Endothelial cell of umbilical vein (primary cell): ENCODE results near the gene TRAPPC10. TPM values are rescaled to one million over a fixed set of nuclear protein-coding genes. Genes with fewer than 3 reads are reported as not detected.

Experiments used
- BruUV-seq: library from RNA; stranded (reverse); fragments of 400-500 nt; replicated peaks from 2 replicates; lab custom pipeline; 2021; lab: Mats Ljungman, UMichigan
- CTCF ChIA-PET: fragments of 300-600, 350-600 bp; sonication (Branson Sonifier 250); formaldehyde crosslinking; loops from one replicate; lab custom pipeline; 2021; ENCODE audit warnings: antibody characterized with exemption, inconsistent platforms; lab: Charles Lee
- POLR2A ChIA-PET: fragments of 300-600, 350-600 bp; sonication (Branson Sonifier 250); formaldehyde crosslinking; loops from one replicate; lab custom pipeline; 2021; ENCODE audit warnings: antibody characterized with exemption, inconsistent platforms; lab: Charles Lee
- DNase-seq: peaks from one replicate; pipeline ENCODE4 v3.0.0-alpha.2; 2011; ENCODE audit warnings: low read depth, low spot score
- FAIRE-seq: peaks from 2 replicates; lab custom pipeline; 2011; peaks lifted over from hg19 to GRCh38; lab: Jason Lieb, UNC
- H2AFZ ChIP-seq: 2 replicates; pipeline ENCODE4 v1.6.0; 2012; ENCODE audit warnings: low read depth, low read length, control low read depth, inconsistent platforms
- H3K27ac ChIP-seq: 2 replicates; pipeline ENCODE4 v1.5.1; 2011; ENCODE audit warnings: low read depth, mild to moderate bottlenecking, control low read depth, low read length, moderate library complexity; ENCODE audit not compliant: insufficient read depth
- H3K27me3 ChIP-seq, 2 experiments: 2 replicates each; pipeline versions ENCODE4 v1.6.0 to v1.6.1; 2011; ENCODE audit warnings: low read length in 2 of 2, mixed read lengths in 1 of 2; ENCODE audit not compliant: control insufficient read depth in 2 of 2, insufficient read depth in 2 of 2
- H3K36me3 ChIP-seq, 2 experiments: 2 replicates in 1 of 2; 3 replicates in 1 of 2; pipeline ENCODE4 v1.5.1; 2011; ENCODE audit warnings: low read length in 2 of 2, mild to moderate bottlenecking in 1 of 2, moderate library complexity in 1 of 2; ENCODE audit not compliant: control insufficient read depth in 2 of 2, insufficient read depth in 2 of 2; ENCODE audit errors: extremely low read depth in 1 of 2
- H3K4me1 ChIP-seq: 3 replicates; pipeline ENCODE4 v1.5.1; 2011; ENCODE audit warnings: mild to moderate bottlenecking, low read length; ENCODE audit not compliant: control insufficient read depth, insufficient read depth; ENCODE audit errors: extremely low read depth
- H3K4me2 ChIP-seq: 2 replicates; pipeline ENCODE4 v1.6.1; 2011; ENCODE audit warnings: low read length, control low read depth, mixed read lengths; ENCODE audit not compliant: insufficient read depth
- H3K4me3 ChIP-seq, 3 experiments: fragments of 200-600 bp in 1 of 3; sonication (generic), shearing (Covaris generic) in 1 of 3; replicated peaks in 1 of 3; 2 replicates each; pipeline ENCODE4 v1.5.1; 2011 to 2016; ENCODE audit warnings: control low read depth in 3 of 3, low read length in 3 of 3, mild to moderate bottlenecking in 2 of 3, inconsistent platforms in 1 of 3, low read depth in 1 of 3, moderate library complexity in 1 of 3; ENCODE audit not compliant: insufficient read depth in 1 of 3
- H3K79me2 ChIP-seq: 2 replicates; pipeline ENCODE4 v1.6.0; 2012; ENCODE audit warnings: low read length, inconsistent platforms; ENCODE audit not compliant: control insufficient read depth, insufficient read depth
- H3K9ac ChIP-seq: replicated peaks from 2 replicates; pipeline ENCODE3; 2011; ENCODE audit warnings: low read length, control low read depth; ENCODE audit not compliant: insufficient read depth; ENCODE audit errors: extremely low read depth
- H3K9me1 ChIP-seq: replicated peaks from 3 replicates; pipeline ENCODE4 v1.6.0; 2011; ENCODE audit warnings: mild to moderate bottlenecking, low read length; ENCODE audit not compliant: control insufficient read depth, insufficient read depth; ENCODE audit errors: extremely low read depth
- H3K9me3 ChIP-seq: replicated peaks from 2 replicates; pipeline ENCODE4 v1.5.1; 2012; ENCODE audit warnings: low read length, inconsistent platforms; ENCODE audit not compliant: control insufficient read depth, insufficient read depth
- H4K20me1 ChIP-seq: replicated peaks from 2 replicates; pipeline ENCODE3; 2011; ENCODE audit warnings: mild to moderate bottlenecking, low read length; ENCODE audit not compliant: control insufficient read depth, insufficient read depth; ENCODE audit errors: extremely low read depth
- EZH2 ChIP-seq: IDR thresholded peaks from 2 replicates; pipeline ENCODE4 v1.6.1; 2012; ENCODE audit warnings: borderline replicate concordance, low read depth, mild to moderate bottlenecking, moderate library complexity, low read length, inconsistent platforms; ENCODE audit not compliant: severe bottlenecking
- FOS ChIP-seq: IDR thresholded peaks from 2 replicates; pipeline ENCODE4 v1.6.1; 2011; ENCODE audit warnings: mild to moderate bottlenecking, low read length, moderate library complexity, borderline replicate concordance; ENCODE audit not compliant: insufficient read depth
- GATA2 ChIP-seq: IDR thresholded peaks from 2 replicates; pipeline ENCODE4 v1.7.0; 2011; ENCODE audit warnings: low read depth, mild to moderate bottlenecking, moderate library complexity, mixed read lengths, low read length; ENCODE audit not compliant: insufficient read length, insufficient read depth
- JUN ChIP-seq: IDR thresholded peaks from 2 replicates; pipeline ENCODE4 v1.6.1; 2011; ENCODE audit warnings: borderline replicate concordance, low read depth; ENCODE audit not compliant: insufficient read length, insufficient read depth
- MYC ChIP-seq: IDR thresholded peaks from one replicate; pipeline ENCODE4 v1.6.1; 2011; ENCODE audit warnings: mild to moderate bottlenecking, low read depth, low read length
- POLR2A ChIP-seq: IDR thresholded peaks from 2 replicates; pipeline ENCODE4 v1.6.1; 2012; ENCODE audit warnings: low read depth, mild to moderate bottlenecking, control low read depth, low read length
- POLR2AphosphoS5 ChIP-seq: IDR thresholded peaks from 2 replicates; pipeline ENCODE4 v1.6.1; 2012; ENCODE audit warnings: low read depth, mild to moderate bottlenecking, control low read depth, low read length, moderate library complexity; ENCODE audit not compliant: insufficient read depth
- dilution Hi-C: fragments of 300-500 bp; cut with MboI; formaldehyde crosslinking; loops from one replicate; pipeline ENCODE4 v1.15.0; 2019; ENCODE audit warnings: low sequenced_read_pairs; ENCODE audit not compliant: extremely low pct_ligation_motif_present
- intact Hi-C: fragments of 100-400 bp; cut with micrococcal nuclease; formaldehyde crosslinking; loops from one replicate; pipeline ENCODE4 v1.10.0; 2022
- polyA plus RNA-seq, 4 experiments: library from polyadenylated mRNA; depleted of rRNA in 3 of 4; stranded (reverse) in 3 of 4; unstranded in 1 of 4; fragments of >200 nt; gene quantifications; 2 replicates each; pipeline versions ENCODE4 v1.2.1 to v1.2.3, GENCODE V29; 2011 to 2012; ENCODE audit warnings: missing spikeins in 1 of 4
- total RNA-seq: library from RNA; stranded (reverse); gene quantifications from 2 replicates; pipeline ENCODE4 v1.2.3, GENCODE V29; 2021
- TF ChIP-seq, protein P1 (sequence below): IDR thresholded peaks from 2 replicates; pipeline ENCODE4 v1.6.1; 2011; ENCODE audit not compliant: insufficient read depth, insufficient read length
- TF ChIP-seq, protein P2 (sequence below), 2 donors: IDR thresholded peaks; 1 replicate in 1 of 2; 2 replicates in 1 of 2; pipeline ENCODE4 v1.5.1; 2011; ENCODE audit warnings: low read length in 2 of 2, mild to moderate bottlenecking in 2 of 2, moderate library complexity in 2 of 2, control low read depth in 1 of 2, inconsistent platforms in 1 of 2, low read depth in 1 of 2; ENCODE audit not compliant: insufficient read depth in 1 of 2; ENCODE audit errors: extremely low read depth in 1 of 2

TRAPPC10 gene
- total and polyA plus RNA-seq, 2 donors (not counting 3 experiments of a cell fraction or from before 2014, with no cell fraction given) = 21.5 to 33.6 TPM

DNA sequence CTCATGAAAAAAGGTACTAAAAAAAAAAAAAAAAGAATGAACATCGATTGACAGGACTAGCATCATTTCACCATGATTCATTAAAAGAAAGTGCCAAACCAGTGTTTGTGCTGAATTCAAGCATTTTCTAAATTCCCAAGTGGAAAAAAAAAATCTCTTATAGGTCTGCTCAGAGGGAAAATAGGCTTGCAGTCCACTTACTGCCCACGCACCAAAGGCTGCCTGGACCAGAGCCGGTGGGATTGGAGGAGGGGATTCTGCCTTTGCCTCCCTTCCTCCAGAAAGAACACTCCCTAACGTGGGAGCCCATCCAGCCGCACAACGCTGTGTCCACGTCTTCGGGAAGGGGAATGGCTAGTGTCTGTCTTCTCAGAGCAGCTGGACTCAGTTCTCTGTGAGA, 5.5 kb upstream of the TRAPPC10 start:
- no peak overlapping the region for H3K4me2 ChIP-seq
- DNase-seq (no peak), FAIRE-seq (no peak)
- ChIA-PET POLR2A (no interaction called here), CTCF (interaction anchor here (1.4 kb wide), 1 partner anchor 10 kb away, joined by 4 read pairs; no protein-coding TSS in a partner anchor)
- H3K4me1 ChIP-seq = peaks cover 18% of the 10 kb centered on the region
- H2AFZ ChIP-seq = peak overlapping the region; percentile 59
- no peaks in the 10 kb centered on the region for H3K9me3 ChIP-seq
- TF ChIP-seq, protein P1, sequence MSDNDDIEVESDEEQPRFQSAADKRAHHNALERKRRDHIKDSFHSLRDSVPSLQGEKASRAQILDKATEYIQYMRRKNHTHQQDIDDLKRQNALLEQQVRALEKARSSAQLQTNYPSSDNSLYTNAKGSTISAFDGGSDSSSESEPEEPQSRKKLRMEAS = no peak
- TF ChIP-seq POLR2AphosphoS5 (no peak), FOS (no peak), POLR2A (no peak), JUN (no peak)
- no peaks in the 10 kb centered on the region for H3K36me3 ChIP-seq
- no peak overlapping the region for H3K9ac ChIP-seq
- H3K79me2 ChIP-seq = no peaks in the 10 kb centered on the region
- H3K9me1 ChIP-seq = no peaks in the 10 kb centered on the region
- H4K20me1 ChIP-seq = no peaks in the 10 kb centered on the region
- no peaks in the 10 kb centered on the region for H3K27me3 ChIP-seq
- BruUV-seq = no TSS peak
- no peak overlapping the region for H3K4me3 ChIP-seq
- dilution Hi-C loops = no loop called here
- H3K27ac ChIP-seq = peak overlapping the region; percentile 27
- intact Hi-C loops = no loop called here

DNA sequence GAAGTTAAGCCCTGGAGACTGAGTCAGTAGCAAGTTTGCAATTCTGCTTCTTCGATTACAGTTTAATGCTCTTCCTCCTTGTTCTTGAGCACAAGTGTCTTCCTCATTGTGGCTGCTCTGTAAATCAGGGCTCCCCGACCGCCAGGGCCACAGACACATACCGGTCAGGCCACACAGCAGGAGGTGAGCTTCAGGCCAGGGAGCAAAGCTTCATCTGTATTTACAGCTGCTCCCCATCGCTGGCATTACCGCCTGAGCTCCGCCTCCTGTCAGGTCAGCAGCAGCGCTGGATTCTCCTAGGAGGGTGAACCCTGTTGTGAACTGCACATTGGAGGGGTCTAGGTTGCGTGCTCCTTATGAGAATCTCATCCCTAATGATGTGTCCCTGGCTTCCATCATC, 1.7 kb upstream of the TRAPPC10 start:
- TF ChIP-seq POLR2A (no peak), EZH2 (no peak), POLR2AphosphoS5 (no peak), GATA2 (no peak), JUN (no peak), FOS (no peak), MYC (no peak)
- TF ChIP-seq, protein P2, sequence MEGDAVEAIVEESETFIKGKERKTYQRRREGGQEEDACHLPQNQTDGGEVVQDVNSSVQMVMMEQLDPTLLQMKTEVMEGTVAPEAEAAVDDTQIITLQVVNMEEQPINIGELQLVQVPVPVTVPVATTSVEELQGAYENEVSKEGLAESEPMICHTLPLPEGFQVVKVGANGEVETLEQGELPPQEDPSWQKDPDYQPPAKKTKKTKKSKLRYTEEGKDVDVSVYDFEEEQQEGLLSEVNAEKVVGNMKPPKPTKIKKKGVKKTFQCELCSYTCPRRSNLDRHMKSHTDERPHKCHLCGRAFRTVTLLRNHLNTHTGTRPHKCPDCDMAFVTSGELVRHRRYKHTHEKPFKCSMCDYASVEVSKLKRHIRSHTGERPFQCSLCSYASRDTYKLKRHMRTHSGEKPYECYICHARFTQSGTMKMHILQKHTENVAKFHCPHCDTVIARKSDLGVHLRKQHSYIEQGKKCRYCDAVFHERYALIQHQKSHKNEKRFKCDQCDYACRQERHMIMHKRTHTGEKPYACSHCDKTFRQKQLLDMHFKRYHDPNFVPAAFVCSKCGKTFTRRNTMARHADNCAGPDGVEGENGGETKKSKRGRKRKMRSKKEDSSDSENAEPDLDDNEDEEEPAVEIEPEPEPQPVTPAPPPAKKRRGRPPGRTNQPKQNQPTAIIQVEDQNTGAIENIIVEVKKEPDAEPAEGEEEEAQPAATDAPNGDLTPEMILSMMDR (IDR thresholded peaks at IDR 0.05; ENCODE audit: extremely low read depth in 1 of 2, insufficient read depth in 1 of 2, low read depth in 1 of 2, low read length in 2 of 2) = no peak
- TF ChIP-seq, protein P1 = no peak
- Histone ChIP-seq H3K4me3 (no peak overlapping the region), H3K9ac (no peak overlapping the region), H3K27me3 (no peaks in the 10 kb centered on the region), H3K9me3 (no peaks in the 10 kb centered on the region), H3K79me2 (peaks cover 32% of the 10 kb centered on the region), H2AFZ (no peak overlapping the region), H4K20me1 (peaks cover 3% of the 10 kb centered on the region), H3K36me3 (no peaks in the 10 kb centered on the region), H3K27ac (no peak overlapping the region), H3K4me2 (no peak overlapping the region), H3K4me1 (peaks cover 29% of the 10 kb centered on the region), H3K9me1 (no peaks in the 10 kb centered on the region)
- ChIA-PET POLR2A (no interaction called here), CTCF (no interaction called here)
- no peak for FAIRE-seq
- intact Hi-C loops (no loop called here), dilution Hi-C loops (no loop called here)
- no TSS peak for BruUV-seq
- DNase-seq = no peak
